Adrenal gland (tissue), 12 donors: ENCODE measurements around the gene PCDH9. TPM values are rescaled to one million over a fixed set of nuclear protein-coding genes. Genes with fewer than 3 reads are reported as not detected.

ENCODE experiments used
- DNase-seq, 7 donors: peaks; one replicate each; pipeline ENCODE4 v3.0.0-alpha.2; 2019 to 2020
- H3K27ac ChIP-seq, 5 donors: fragments of 200-600 bp; sonication (generic) in 4 of 5; 1 replicate in 3 of 5; 2 replicates in 2 of 5; pipeline versions ENCODE4 v1.5.1 to v1.8.0; 2016 to 2020; ENCODE audit warnings: mild to moderate bottlenecking in 1 of 5
- H3K27me3 ChIP-seq: fragments of 200-600 bp; 2 replicates; pipeline ENCODE4 v1.8.0; 2021
- H3K36me3 ChIP-seq, 2 donors: fragments of 200-600 bp; replicated peaks in 1 of 2; 1 replicate in 1 of 2; 2 replicates in 1 of 2; pipeline versions ENCODE4 v1.5.1 to v1.8.0; 2018 to 2022
- H3K4me1 ChIP-seq, 2 donors: fragments of 200-600 bp; replicated peaks in 1 of 2; 1 replicate in 1 of 2; 2 replicates in 1 of 2; pipeline versions ENCODE4 v1.5.1 to v1.8.0; 2018 to 2021
- H3K4me3 ChIP-seq, 4 donors: fragments of 200-600 bp; sonication (generic) in 3 of 4; one replicate each; pipeline ENCODE4 v1.5.1; 2016 to 2018
- H3K9me3 ChIP-seq, 3 donors: fragments of 200-600 bp; sonication (generic) in 1 of 3; replicated peaks in 1 of 3; 1 replicate in 2 of 3; 2 replicates in 1 of 3; pipeline versions ENCODE4 v1.5.1 to v1.8.0; 2016 to 2021
- POLR2A ChIP-seq, 2 donors: fragments of 450-650 bp; IDR thresholded peaks; one replicate each; pipeline ENCODE4 v1.6.1; 2017; ENCODE audit warnings: antibody characterized with exemption in 2 of 2, mild to moderate bottlenecking in 2 of 2, moderate library complexity in 1 of 2
- WGBS, 4 donors: extraction: QIAGEN DNeasy Blood & Tissue Kit in 2 of 4; methylation state at CpG; one replicate each; pipeline versions ENCODE4 v1.1.5 to v1.1.7; 2013 to 2017; 5-methylcytosine and 5-hydroxymethylcytosine counted together
- intact Hi-C, 2 donors: fragments of 100-400 bp; cut with DNase I; formaldehyde crosslinking; loops; one replicate each; pipeline versions ENCODE4 v1.14.1 to v1.15.0; 2022 to 2023
- polyA plus RNA-seq, 3 donors: library from polyadenylated mRNA; stranded (reverse); fragments of 200-250 nt in 2 of 3; fragments of 350-450 nt in 1 of 3; fragmentation: Illumina TruSeq in 1 of 3; extraction: RNeasy Lipid Tissue Mini Kit (QIAGEN cat#74804) in 1 of 3; gene quantifications; one replicate each; pipeline ENCODE4 v1.2.3, GENCODE V29; 2013 to 2014
- total RNA-seq, 9 donors: library from RNA; depleted of rRNA in 4 of 9; stranded (reverse); fragments of >200 nt in 4 of 9; fragments of 120-200 nt in 1 of 9; fragmentation: NEBNext Ultra II Directional in 1 of 9; extraction: Animal tissue kit (Norgen Biotek cat#: 25700) in 1 of 9; gene quantifications; one replicate each; pipeline versions ENCODE4 v1.1.0 to v1.2.4, GENCODE V29; 2013 to 2023
- TF ChIP-seq, protein P1 (sequence below), 6 experiments: fragments of 450-650 bp in 4 of 6; fragments of 200-600 bp in 2 of 6; sonication (generic) in 1 of 6; IDR thresholded peaks; 1 replicate in 5 of 6; 2 replicates in 1 of 6; pipeline versions ENCODE4 v1.5.1 to v1.8.0; 2016 to 2021; ENCODE audit warnings: antibody characterized with exemption in 6 of 6, mild to moderate bottlenecking in 2 of 6, moderate library complexity in 1 of 6
- donor health status: healthy with polysubstance abuse.
- donor health status: Bipolar disorder and iron deficiency.
- donor health status: DM: yes; HTN: yes; CAD: no.
- donor health status: DM: no; HTN: no; CAD: no.
- donor health status: DM: no; HTN: no; CAD: no.
- donor health status: DM: yes; HTN: yes; CAD: no.

PCDH9 gene
- total and polyA plus RNA-seq, 12 donors: 0.71 to 10.9 (median 3.6) TPM

DNA sequence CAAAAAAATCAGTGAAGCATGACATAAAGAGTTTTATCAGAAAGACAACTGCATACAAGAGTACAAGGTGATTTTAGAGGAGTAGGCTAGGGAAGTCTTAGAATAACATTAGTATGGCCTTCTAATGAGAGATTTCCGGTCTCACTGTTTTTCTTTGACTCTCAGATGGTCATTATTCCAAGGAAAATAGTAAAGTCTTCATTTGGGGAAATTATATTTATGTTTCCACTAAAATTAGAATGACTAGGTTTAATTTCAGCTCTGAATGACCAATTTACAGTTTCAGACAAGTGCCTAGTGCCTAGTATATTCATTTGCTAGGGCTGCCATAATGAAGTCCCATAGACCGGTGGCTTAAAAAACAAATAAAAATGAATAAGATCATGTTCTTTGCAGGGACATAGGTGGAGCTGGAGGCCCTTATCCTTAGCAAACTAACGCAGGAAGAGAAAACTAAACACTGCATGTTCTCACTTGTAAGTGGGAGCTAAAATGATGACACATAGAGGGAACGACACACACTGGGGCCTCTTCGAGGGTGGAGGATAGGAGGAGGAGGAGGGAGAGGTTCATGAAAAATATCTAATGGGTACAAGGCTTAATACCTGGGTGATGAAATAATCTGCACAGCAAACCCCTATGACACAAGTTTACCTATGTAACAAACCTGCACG, 303.1 kb downstream of the PCDH9 start:
- Histone ChIP-seq H3K9me3 (no peaks in the 10 kb centered on the region), H3K27ac (no peak overlapping the region), H3K36me3 (no peaks in the 10 kb centered on the region), H3K4me1 (no peaks in the 10 kb centered on the region), H3K4me3 (no peak overlapping the region), H3K27me3 (no peaks in the 10 kb centered on the region)
- intact Hi-C loops: no loop called here
- DNase-seq: no peak
- 76 to 84% (median 80%) methylated on average over 6 of the region's 6 CpGs for WGBS, 4 donors
- TF ChIP-seq, protein P1, sequence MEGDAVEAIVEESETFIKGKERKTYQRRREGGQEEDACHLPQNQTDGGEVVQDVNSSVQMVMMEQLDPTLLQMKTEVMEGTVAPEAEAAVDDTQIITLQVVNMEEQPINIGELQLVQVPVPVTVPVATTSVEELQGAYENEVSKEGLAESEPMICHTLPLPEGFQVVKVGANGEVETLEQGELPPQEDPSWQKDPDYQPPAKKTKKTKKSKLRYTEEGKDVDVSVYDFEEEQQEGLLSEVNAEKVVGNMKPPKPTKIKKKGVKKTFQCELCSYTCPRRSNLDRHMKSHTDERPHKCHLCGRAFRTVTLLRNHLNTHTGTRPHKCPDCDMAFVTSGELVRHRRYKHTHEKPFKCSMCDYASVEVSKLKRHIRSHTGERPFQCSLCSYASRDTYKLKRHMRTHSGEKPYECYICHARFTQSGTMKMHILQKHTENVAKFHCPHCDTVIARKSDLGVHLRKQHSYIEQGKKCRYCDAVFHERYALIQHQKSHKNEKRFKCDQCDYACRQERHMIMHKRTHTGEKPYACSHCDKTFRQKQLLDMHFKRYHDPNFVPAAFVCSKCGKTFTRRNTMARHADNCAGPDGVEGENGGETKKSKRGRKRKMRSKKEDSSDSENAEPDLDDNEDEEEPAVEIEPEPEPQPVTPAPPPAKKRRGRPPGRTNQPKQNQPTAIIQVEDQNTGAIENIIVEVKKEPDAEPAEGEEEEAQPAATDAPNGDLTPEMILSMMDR (IDR thresholded peaks at IDR 0.05): no peak
- TF ChIP-seq POLR2A (IDR thresholded peaks at IDR 0.05): no peak

DNA sequence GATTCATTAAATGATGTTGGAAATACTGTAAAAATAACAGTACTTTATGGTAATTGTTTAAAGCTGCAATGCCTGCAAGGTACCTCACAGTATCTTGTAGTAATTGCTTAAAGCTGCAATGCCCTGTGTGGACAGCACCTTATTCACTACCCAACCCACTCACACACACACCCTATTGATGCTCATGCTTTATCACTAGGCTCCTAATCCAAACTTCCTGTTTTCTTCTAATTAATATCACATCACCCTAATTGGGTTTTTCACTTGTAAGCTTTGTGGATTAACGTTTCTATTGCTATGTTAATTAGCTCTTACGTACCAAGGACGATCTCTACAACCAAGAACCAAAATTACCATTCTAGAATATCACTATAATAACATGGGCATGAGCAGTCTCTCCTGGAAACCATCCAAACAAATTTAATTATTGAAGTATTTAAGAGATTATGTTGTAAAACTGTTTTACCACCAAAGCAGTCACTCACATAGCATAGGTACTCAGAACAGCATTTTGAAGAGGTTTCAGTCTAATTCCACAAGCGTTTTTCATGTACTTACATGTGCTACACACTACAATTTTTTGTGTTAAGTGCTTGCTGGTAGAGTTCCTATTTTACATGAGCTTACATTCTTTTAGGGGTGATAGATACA, 303.8 kb downstream of the PCDH9 start:
- intact Hi-C loops: no loop called here
- Histone ChIP-seq H3K27ac (no peak overlapping the region), H3K9me3 (no peaks in the 10 kb centered on the region), H3K4me1 (no peaks in the 10 kb centered on the region), H3K4me3 (no peak overlapping the region), H3K36me3 (no peaks in the 10 kb centered on the region), H3K27me3 (no peaks in the 10 kb centered on the region)
- WGBS, 4 donors: 67 to 75% (median 70%) methylated on average over 4 of the region's 4 CpGs
- no peak for TF ChIP-seq POLR2A (IDR thresholded peaks at IDR 0.05)
- TF ChIP-seq, protein P1 (IDR thresholded peaks at IDR 0.05): no peak
- no peak for DNase-seq

DNA sequence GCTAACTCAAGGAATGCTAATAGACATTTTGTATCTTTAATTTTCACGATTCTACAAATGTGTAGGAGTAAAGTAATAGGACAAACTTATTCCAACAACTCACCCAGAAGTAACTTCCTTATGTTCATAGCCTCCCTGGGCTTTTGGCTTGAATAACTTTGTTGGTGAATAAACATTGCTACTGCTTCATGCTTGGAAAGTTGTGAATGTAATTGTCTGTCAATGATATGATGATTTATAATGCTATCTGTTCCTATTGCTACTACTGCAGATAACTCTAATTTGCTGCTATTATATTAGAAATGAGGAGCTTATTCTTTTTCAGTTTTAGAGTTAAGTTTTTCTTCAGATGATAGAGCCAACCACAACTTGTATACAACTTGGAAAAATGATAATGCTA, 307.7 kb downstream of the PCDH9 start:
- no peak for DNase-seq
- WGBS, 4 donors: 65 to 78% (median 74%) methylated on average over 1 of the region's 1 CpG
- Histone ChIP-seq H3K27me3 (no peaks in the 10 kb centered on the region), H3K4me1 (no peaks in the 10 kb centered on the region), H3K9me3 (no peaks in the 10 kb centered on the region), H3K27ac (no peak overlapping the region), H3K36me3 (no peaks in the 10 kb centered on the region), H3K4me3 (no peak overlapping the region)
- intact Hi-C loops: no loop called here
- TF ChIP-seq POLR2A (IDR thresholded peaks at IDR 0.05): no peak
- TF ChIP-seq, protein P1 (IDR thresholded peaks at IDR 0.05): no peak

DNA sequence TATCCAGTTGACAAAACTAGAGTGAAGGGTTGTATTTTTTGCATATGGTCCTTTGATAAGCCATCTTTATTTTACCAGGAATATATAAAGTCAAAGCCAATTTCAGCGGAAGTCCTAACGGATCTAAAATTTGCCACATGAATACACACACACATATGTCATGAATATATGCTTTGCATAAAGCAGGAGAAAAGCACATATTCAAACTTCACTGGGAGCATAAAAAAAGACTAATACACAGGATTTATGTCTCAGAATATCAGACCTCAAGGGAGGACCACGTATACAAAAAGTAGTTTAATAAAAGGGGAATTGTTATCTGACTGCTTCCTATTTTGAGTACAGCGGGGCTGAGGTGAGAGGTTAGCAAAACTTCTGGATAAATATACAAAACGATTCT, 308.7 kb downstream of the PCDH9 start:
- TF ChIP-seq, protein P1 (IDR thresholded peaks at IDR 0.05): no peak
- no peak for TF ChIP-seq POLR2A (IDR thresholded peaks at IDR 0.05)
- intact Hi-C loops: no loop called here
- Histone ChIP-seq H3K27me3 (no peaks in the 10 kb centered on the region), H3K36me3 (no peaks in the 10 kb centered on the region), H3K4me3 (no peak overlapping the region), H3K27ac (no peak overlapping the region), H3K4me1 (no peaks in the 10 kb centered on the region), H3K9me3 (no peaks in the 10 kb centered on the region)
- no peak for DNase-seq
- 62 to 66% (median 65%) methylated on average over 5 of the region's 5 CpGs for WGBS, 4 donors
